Prostate gland (tissue), 2 donors: ENCODE results near the gene WASHC4. TPM values are rescaled to one million over a fixed set of nuclear protein-coding genes. Genes with fewer than 3 reads are reported as not detected.

Source experiments
- DNase-seq: peaks from one replicate; pipeline ENCODE4 v3.0.0-alpha.2; 2019; ENCODE audit warnings: low spot score
- H3K27ac ChIP-seq, 2 donors: fragments of 200-600 bp; sonication (generic); 2 replicates each; pipeline ENCODE4 v1.5.1; 2017 to 2019
- H3K27me3 ChIP-seq: fragments of 200-600 bp; sonication (generic); replicated peaks from 2 replicates; pipeline ENCODE4 v1.5.1; 2019; ENCODE audit not compliant: insufficient read depth
- H3K36me3 ChIP-seq, 2 donors: fragments of 200-600 bp; sonication (generic); 1 replicate in 1 of 2; 2 replicates in 1 of 2; pipeline versions ENCODE4 v1.5.1 to v1.8.1; 2017 to 2019
- H3K4me1 ChIP-seq: fragments of 200-600 bp; sonication (generic); replicated peaks from 2 replicates; pipeline ENCODE4 v1.5.1; 2019
- H3K4me3 ChIP-seq, 2 donors: fragments of 200-600 bp; sonication (generic); 2 replicates each; pipeline ENCODE4 v1.5.1; 2017 to 2019
- H3K9me3 ChIP-seq: fragments of 200-600 bp; sonication (generic); 2 replicates; pipeline ENCODE4 v1.5.1; 2017
- CTCF ChIP-seq, 4 experiments: fragments of 200-600 bp in 2 of 4; fragments of 450-650 bp in 2 of 4; sonication (generic) in 2 of 4; IDR thresholded peaks; 1 replicate in 3 of 4; 2 replicates in 1 of 4; pipeline ENCODE4 v1.5.1; 2016 to 2019; ENCODE audit warnings: antibody characterized with exemption in 4 of 4, mild to moderate bottlenecking in 2 of 4, moderate library complexity in 2 of 4
- POLR2A ChIP-seq: fragments of 450-650 bp; IDR thresholded peaks from one replicate; pipeline ENCODE4 v1.6.1; 2016; ENCODE audit warnings: antibody characterized with exemption, mild to moderate bottlenecking
- POLR2AphosphoS5 ChIP-seq: sonication (generic); formaldehyde crosslinking; IDR thresholded peaks from one replicate; pipeline ENCODE4 v1.6.1; 2017; ENCODE audit warnings: antibody characterized with exemption
- whole genome bisulfite sequencing: methylation state at CpG from one replicate; pipeline ENCODE4 v1.1.5; 2018; 5-methylcytosine and 5-hydroxymethylcytosine counted together
- intact Hi-C: fragments of 100-400 bp; cut with DNase I; formaldehyde crosslinking; loops from one replicate; pipeline ENCODE4 v1.14.2; 2022
- total RNA-seq, 2 donors: library from RNA; depleted of rRNA; stranded (reverse); fragments of >200 nt; gene quantifications; one replicate each; pipeline ENCODE4 v1.1.0, GENCODE V29; 2016

WASHC4 gene
- total RNA-seq, 2 donors from 2014 or later: 30.6 to 31.2 TPM

GRCh38 chr12:105099356-105099755 is 8.2 kb upstream of the WASHC4 start:
- Histone ChIP-seq H3K4me3 (no peak overlapping the region), H3K9me3 (no peaks in the 10 kb centered on the region), H3K4me1 (no peaks in the 10 kb centered on the region), H3K36me3 (no peaks in the 10 kb centered on the region), H3K27me3 (no peaks in the 10 kb centered on the region), H3K27ac (no peak overlapping the region)
- no peak for DNase-seq
- 94% methylated on average over 1 of the region's 1 CpG for WGBS
- intact Hi-C loops: no loop called here
- TF ChIP-seq CTCF (IDR thresholded peaks at IDR 0.05) (no peak), POLR2AphosphoS5 (no peak), POLR2A (no peak)

- TF ChIP-seq CTCF (IDR thresholded peaks at IDR 0.05): no peak
- TF ChIP-seq POLR2A: no peak
- TF ChIP-seq POLR2AphosphoS5: no peak
- no peak for DNase-seq
- no peaks in the 10 kb centered on the region for H3K36me3 ChIP-seq
- no peaks in the 10 kb centered on the region for H3K9me3 ChIP-seq
- intact Hi-C loops: no loop called here
- no peaks in the 10 kb centered on the region for H3K27me3 ChIP-seq
- no peaks in the 10 kb centered on the region for H3K4me1 ChIP-seq
- H3K4me3 ChIP-seq: no peak overlapping the region
- 92% methylated on average over 7 of the region's 7 CpGs for WGBS
- H3K27ac ChIP-seq: no peak overlapping the region
Measured at GRCh38 chr12:105100207-105100985, 7.1 kb upstream of the WASHC4 start.

GRCh38 chr12:105100998-105101397 is 6.5 kb upstream of the WASHC4 start:
- Histone ChIP-seq H3K36me3 (no peaks in the 10 kb centered on the region), H3K9me3 (no peaks in the 10 kb centered on the region), H3K4me1 (no peaks in the 10 kb centered on the region), H3K4me3 (no peak overlapping the region), H3K27ac (no peak overlapping the region), H3K27me3 (no peaks in the 10 kb centered on the region)
- no peak for TF ChIP-seq POLR2AphosphoS5
- no peak for TF ChIP-seq POLR2A
- TF ChIP-seq CTCF (IDR thresholded peaks at IDR 0.05): no peak
- intact Hi-C loops: no loop called here
- DNase-seq: no peak

GRCh38 chr12:105102673-105103072 is 4.9 kb upstream of the WASHC4 start:
- Histone ChIP-seq H3K4me3 (no peak overlapping the region), H3K27ac (no peak overlapping the region), H3K4me1 (no peaks in the 10 kb centered on the region), H3K9me3 (no peaks in the 10 kb centered on the region), H3K27me3 (no peaks in the 10 kb centered on the region), H3K36me3 (no peaks in the 10 kb centered on the region)
- DNase-seq: no peak
- TF ChIP-seq CTCF (IDR thresholded peaks at IDR 0.05) (no peak), POLR2A (no peak), POLR2AphosphoS5 (no peak)
- intact Hi-C loops: no loop called here

GRCh38 chr12:105104762-105105161 is 2.8 kb upstream of the WASHC4 start:
- no peak overlapping the region for H3K27ac ChIP-seq
- no peak for DNase-seq
- H3K9me3 ChIP-seq: no peaks in the 10 kb centered on the region
- no peaks in the 10 kb centered on the region for H3K27me3 ChIP-seq
- WGBS: 100% methylated on average over 1 of the region's 1 CpG
- intact Hi-C loops: loop anchor here (5.0 kb wide), 1 partner anchor 278 kb away; no protein-coding TSS in a partner anchor
- H3K4me3 ChIP-seq: no peak overlapping the region
- H3K4me1 ChIP-seq: no peaks in the 10 kb centered on the region
- H3K36me3 ChIP-seq: no peaks in the 10 kb centered on the region
- TF ChIP-seq CTCF (IDR thresholded peaks at IDR 0.05): no peak
- no peak for TF ChIP-seq POLR2A
- TF ChIP-seq POLR2AphosphoS5: no peak
